HG03095 (cell line): Measurements from ENCODE around the gene SMAD2.

Experiments used
- ATAC-seq: cut with Tn5 transposase; IDR thresholded peaks from one replicate; pipeline ENCODE4 v1.9.1; 2021; ENCODE audit warnings: moderate library complexity; ENCODE audit not compliant: unreplicated experiment

Gene SMAD2

DNA sequence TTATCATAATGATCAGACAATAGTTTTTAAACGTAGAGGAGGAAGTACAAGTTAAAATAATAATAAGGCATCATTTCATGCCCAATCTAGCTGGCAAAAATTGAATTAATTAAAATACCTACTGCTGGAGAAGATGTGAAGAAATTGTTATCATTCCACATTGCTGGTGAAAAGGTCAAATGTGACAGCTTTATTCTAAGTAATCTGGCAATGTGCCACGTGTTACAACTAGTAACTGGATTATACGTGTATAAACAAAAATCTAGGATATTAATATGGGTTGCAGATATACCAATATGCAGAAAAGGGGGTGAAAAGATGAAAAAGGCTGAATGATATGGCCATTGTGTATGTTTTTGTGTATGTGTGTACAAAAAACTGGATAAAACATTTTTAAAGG lies 32.4 kb downstream of the SMAD2 start:
- no peak for ATAC-seq

DNA sequence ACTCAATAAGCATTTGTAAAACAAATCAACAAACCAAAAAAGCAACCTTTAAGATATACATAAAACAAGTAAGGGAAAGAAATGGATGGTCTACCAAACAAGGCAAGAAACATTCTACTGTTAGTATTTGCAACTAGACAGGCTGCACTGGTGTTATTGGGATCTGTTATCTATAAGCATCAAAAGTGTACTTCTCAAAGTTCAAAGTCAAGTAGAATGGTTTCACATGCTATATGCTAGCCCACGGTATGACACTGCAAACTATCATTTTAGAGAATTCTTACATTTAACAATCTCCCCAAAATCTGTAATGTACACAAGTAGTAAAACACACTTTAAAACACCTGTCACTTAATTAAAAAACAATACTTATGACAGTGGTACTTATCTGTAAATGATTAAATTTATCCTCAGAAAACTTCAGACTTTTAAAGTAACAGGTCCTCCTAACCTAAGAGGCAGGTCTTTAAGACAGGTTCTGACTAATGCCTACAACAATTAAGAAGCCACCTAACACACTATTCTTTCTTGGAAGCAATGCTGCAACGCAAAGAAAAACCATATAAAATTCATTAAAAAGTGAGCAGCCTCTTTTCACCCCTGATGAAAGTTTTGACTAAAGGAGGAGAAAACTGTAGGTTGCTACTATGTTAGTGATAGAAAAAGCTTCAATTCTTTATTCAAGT lies 34.8 kb downstream of the SMAD2 start:
- ATAC-seq = no peak

DNA sequence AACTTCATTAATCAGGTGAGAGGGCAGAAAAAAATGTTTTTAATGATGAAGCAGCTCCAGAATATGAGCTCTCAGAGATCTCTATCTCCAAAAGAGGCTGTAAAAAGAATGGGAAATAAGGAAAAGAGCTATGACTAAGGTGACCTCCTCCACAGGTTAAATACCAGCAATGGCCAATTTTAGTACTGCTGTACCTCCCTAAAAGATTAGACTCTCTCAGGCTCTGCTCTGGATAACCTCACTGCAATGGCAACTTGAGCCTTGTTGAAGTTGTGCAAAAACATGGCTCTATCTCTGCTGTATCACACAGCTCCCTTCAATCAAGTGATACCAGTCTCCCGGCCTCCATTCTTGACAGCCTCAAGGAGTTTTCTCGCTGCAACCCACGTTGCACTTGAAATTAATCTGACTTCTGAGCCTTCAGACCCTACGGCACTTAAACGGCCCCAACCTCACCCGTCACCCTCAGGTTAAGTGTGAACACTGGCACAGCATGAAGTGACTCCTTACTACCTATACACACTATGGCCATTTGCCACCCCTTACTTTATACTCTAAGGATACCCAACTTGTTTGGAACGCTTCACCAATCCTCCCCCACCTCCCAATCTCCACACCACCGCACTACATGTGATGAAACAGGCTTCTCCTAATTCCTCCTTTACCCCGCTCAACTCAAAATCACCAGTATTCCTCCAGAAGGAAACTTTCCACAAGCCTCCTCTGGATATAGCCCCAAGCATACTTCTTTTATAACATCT lies 36.3 kb downstream of the SMAD2 start:
- ATAC-seq = no peak

DNA sequence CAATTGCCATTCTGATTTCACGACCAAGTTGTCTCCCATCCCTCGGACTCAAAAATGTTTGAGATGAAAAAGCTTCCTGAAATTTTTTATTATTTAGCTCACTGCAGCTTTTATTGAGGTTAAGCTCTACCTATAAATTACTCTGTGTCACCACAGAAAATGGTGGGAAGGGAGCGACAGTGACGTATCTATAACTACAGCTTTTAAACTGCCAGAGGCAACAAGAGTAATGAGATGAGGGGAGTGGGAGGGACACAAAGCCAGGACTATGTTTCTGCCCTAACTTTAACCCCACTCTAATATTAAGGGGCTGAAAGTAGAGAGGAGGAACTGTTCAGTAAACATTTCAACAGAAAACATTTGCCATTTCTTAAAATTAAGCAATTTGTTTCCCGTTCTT lies 37.4 kb downstream of the SMAD2 start:
- ATAC-seq = no peak

DNA sequence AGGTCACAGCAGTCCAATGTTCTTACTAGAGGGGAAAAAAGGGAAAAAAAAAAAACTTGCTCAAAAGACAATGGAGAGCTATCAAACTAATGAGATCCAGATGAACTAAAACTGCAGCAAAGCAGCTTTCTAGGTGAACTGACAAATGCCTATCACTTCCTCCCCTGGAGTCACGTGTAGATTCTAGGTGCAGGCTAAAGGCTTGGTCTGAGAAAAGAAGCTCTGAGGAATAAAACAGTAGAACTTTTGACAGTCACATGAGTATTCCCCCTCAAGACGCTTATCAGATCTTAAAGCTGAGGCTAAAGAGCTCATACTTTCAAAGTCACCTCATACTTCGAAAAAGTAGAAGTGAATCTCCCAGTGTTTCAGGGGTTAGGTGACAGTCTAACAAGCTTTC lies 42.3 kb downstream of the SMAD2 start:
- no peak for ATAC-seq

DNA sequence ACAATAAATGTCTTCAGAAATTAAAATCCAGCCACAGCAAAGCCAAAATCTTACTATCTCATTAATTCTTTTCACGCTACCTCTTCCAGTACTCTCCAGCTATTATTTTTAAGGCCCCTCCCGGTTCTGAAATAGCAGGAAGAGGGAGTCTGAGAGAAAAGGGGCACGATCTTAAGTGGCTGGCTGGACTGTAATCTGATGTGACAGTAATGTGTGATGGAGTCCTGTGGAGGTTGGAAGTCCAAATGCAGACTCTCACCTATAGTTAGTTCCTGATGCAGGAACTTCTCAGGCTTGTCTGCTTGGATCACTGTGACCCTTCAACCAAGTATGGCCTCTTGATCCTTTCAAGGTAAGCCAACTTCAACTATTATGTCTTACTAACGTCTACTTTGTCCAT lies 43.2 kb downstream of the SMAD2 start:
- no peak for ATAC-seq

DNA sequence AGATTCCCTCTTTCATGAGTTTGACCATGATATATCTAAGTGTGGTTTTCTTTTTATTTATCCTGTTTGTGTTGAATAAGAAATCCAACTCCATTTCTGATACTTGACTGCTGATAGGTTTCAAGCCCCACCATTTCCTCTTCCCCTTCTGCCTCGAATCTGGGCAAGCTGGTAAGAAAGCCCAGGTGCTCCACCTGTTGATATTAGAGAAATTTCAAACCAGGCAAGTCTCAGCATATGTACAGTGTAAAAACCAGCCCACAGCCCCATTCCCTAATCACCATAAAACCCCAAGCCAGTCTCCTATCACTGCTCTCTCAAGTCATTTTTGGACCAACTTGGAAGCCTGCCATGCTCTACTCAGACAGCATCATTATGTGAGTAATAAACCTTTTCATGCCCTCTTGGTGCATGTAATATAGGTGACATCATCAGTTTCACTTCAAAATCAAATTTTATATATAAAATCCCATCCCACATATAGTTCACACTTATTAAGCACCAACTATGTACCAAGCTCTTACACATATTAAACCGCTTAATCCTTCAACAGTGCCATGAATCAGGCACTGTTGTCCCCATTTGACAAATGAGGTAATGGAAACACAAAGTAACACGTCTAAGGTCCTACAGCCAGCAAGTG lies 46.6 kb downstream of the SMAD2 start:
- no peak for ATAC-seq

DNA sequence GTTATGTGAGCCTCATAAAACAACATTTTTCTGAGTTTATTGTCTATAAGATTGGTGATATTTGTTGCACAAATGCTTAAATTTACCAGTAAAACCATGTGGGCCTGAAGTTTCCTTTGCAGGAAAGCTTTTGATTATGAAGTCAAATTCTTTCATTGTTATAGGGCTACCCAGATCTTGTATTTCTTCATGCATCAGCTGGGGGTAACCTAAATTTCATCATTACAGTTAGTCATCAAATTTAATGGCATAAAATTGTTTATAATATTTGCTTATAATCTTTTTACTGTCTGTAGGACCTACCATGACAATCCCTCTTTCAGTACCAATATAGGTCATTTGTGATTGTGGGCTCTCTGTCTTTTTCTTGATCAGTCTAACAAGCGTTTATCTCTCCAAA lies 47.8 kb downstream of the SMAD2 start:
- ATAC-seq = no peak

DNA sequence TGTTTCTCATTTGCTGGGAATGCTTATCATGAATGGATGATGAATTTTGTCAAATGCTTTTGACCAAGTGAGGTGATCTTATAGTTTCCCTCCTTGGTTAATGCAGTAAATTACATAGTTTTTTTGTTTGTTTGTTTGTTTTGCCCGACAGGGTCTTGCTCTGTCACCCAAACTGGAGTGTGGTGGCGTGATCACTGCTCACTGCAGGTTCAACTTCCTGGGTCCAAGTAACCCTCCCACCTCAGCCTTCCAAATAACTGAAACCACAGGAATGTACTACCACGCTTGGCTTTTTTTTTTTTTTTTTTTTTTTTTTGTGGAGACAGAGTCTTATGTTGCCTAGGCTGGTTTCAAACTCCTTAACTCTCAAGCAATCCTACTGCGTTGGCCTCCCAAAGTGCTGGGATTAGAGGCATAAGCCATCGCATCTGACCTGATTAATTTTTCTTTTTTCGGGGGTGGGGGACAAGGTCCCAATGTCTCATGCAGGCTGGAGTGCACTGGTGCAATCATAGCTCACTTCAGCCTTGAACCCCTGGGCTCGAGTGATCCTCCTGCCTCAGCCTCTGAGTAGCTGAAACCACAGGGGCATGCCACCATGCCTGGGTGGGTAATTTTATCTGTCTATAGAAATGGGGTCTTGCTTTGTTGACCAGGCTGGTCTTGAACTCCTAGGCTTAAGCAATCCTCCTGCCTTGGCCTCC lies 48.6 kb downstream of the SMAD2 start:
- no peak for ATAC-seq

DNA sequence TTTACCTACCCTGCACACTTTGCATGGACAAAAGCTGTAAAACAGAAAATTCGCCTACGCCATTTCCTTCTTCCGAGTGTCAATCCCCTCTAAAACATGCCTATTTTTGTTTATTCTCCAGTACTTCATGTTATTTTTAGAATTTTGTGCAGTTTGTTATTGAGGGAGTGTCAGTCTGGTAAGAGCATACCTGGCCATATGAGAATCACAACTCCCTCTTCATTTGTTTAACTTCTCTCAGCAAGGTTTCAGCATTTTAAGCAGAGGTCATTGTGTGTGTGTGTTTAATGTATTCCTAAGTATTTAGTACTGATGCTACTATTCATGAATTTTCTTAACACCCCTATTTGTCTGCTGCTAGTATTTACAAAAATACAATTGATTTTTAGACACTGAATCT lies 49.4 kb downstream of the SMAD2 start:
- ATAC-seq = no peak

DNA sequence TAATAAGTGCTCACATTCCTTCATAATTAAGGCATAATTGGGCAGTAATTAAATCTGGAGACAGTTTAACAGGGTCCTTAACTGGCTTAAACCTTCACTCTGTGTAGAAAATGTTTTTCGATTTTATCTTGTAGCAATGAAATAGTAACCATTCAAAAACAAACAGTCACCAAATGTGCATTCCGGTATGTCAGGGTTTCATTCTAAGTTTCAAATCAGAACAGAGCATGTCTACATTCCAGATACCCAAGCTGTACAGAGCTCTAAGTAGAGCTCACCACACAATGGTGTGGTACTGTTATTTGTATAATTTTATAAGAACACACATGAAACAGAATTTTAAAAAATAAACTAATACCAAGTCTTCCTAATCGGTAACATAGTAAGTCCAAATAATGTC lies 52.6 kb downstream of the SMAD2 start:
- ATAC-seq = no peak

DNA sequence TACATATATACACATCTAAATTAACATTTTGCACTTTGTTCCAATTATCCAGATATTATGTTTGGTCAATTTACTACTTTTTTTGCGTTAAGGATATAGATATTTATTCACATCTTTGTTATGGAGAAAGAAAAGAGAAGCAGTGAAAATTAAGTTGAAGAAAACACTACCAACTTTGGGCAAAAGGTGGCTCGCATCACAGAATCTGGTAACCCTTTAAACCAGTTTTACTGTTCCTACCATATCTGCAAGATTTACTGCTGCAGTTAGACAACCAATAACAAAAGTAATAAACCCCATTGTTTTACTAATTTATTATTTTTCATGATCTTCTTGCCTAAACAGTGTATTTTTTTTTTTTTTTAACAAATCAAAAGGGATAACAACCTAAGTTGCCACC lies 53.6 kb downstream of the SMAD2 start:
- ATAC-seq = no peak

DNA sequence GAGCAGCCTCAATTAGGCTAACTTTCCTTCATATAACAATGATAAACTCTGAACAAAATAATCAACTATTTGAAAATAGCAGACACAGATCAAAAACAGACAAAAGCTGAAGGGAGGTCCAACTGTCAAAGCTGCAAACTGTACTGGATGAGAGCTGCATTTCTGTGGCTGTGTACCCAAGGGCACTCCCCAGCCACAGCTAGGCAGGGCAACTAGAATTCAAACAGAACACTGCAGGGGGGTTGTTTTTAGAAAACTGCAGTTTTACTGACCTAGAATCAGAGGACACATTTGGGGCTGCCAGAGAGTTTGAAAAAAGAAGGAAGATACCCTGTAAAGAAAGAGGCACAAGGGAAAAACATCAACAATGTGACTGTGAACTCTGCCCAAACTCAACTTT lies 56.8 kb downstream of the SMAD2 start:
- no peak for ATAC-seq

DNA sequence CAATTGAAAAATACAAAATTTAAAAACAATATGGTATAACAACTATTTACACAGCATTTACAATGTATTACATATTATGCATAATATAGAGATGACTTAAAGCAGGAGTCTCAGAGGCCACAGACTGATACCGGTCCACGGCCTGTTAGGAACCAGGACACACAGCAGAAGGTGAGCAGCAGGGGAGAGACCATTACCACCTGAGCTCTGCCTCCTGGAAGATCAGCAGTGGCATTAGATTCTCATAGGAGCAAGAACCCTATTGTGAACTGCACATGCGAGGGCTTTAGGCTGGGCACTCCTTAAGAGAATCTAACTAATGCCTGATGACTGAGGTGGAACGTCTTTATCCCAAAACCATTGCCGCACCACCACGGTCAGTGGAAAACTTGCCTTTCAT lies 58.0 kb downstream of the SMAD2 start:
- ATAC-seq = no peak

DNA sequence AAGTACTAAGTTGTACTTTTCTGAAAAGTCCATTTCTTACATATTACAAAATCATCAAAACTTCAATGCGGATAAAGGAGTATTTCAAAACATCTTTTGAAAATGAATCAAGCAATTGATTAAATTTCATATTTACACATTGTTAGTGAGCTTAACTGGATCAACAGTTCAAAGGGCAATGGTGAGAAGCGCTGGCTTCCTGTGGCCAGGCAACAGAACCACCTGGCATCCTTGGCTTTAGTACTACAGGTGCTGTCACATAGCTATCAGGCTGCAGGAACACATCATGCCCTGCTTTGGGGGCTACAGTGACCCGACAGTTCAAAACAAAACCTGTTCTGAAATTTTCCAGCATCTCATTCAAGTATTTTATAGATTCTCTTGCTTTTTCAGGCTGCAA lies 59.2 kb downstream of the SMAD2 start:
- ATAC-seq = no peak

DNA sequence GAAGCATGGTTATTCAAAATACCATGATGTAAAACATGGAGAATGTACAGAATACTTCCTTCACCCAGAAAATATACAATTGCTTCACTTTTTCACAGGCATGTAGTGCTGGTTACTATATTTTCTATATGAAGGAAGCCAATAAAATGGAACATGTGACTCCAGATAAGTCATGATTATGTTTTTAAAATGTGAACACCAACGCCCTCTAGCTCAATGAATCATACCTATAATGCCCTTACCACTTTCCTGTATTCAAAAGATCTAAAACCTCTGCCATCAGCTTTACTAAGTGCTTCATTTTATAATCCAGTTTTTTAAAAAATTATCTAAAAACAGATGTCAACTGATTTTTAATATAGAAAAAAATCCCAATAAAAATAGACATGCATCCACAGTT lies 59.9 kb downstream of the SMAD2 start:
- ATAC-seq = no peak

DNA sequence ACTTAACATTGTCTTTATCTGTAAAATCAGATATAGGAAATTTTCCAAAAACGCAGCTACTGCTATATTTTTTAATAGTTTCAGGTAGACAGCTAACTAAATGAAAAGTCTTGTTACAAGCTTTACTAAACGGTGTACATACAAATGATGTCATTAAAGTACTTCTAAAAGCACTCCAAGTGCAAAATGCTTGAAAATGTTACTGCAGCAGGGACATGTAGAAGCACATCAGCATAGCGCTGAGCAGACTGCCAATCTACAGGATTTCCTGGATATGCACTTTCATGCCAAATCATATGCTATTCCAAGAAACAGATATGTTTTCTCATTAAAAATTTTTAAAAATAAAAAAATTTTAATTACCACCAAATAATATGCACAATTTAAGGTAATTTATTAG lies 61.7 kb downstream of the SMAD2 start:
- no peak for ATAC-seq

DNA sequence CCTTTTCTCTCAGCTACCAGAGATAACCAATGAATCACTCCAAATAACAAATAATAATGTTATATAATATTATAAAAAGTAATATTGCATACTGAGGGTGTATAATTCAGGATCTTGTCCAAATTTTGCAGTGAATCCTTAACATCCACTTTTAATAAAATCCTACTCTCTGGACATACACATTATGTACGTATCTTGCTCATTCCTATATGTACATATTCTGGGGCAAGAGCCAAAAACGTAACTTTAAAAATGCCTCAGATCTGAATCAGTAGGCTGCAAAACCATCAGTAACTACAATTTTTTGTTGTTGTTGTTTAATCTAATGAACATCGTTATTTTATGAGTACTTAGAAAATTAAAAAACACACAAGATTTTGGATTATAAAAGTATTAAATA lies 65.3 kb downstream of the SMAD2 start:
- ATAC-seq = no peak

DNA sequence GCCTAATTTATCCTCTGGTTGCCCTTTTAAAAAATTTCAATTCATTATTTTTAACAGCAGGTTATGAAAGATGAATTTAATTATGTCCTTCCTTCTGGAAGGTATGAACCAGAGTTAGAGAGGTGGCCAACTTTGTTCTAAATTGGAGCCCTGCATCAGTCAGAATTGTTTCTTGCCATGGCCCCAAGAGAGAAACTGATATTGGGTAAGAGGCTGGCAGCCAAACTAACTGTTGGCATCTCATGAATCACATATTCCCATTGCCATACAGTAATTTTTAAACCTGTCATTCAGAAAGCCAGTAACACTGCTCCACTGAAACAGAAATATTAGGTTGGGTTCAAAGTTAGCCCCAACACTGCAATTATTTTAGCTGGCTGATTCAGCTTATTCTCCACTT lies 67.4 kb downstream of the SMAD2 start:
- ATAC-seq = no peak

DNA sequence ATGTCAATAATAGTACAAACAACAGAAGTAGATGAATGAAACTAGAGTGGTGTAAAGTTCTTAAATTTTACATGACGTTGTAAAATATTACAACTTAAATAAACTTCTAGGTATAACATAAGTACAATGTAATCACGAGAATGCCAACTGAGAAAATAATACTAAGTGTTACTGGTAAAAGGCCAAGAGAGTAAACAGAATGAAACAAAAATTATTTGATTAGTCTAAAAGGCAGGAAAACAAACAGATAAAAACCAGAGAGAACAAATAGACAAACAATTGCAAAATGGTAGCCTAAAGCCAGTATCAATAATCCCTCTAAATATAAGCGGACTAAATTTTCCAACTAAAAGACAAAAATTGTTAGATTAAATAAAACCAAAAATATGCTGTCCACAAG lies 71.9 kb downstream of the SMAD2 start:
- no peak for ATAC-seq

DNA sequence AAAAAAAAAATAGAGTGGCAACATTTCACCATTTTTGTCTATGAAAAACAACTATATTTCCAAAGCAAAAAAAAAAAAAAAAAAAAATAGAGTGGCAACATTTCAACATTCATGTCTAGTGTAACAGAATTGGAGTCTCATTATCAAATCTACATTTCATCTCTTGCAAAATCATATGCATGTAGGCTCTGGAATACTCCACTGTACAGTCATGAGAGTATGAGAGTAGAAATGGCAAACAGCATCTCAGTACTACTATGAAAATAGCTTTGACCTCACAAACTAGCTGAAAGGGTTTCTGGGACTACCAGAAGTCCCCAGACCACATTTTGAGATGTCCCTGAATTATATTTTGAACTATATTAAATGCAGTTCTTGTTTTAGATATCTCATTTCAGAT lies 82.8 kb downstream of the SMAD2 start:
- ATAC-seq = no peak

DNA sequence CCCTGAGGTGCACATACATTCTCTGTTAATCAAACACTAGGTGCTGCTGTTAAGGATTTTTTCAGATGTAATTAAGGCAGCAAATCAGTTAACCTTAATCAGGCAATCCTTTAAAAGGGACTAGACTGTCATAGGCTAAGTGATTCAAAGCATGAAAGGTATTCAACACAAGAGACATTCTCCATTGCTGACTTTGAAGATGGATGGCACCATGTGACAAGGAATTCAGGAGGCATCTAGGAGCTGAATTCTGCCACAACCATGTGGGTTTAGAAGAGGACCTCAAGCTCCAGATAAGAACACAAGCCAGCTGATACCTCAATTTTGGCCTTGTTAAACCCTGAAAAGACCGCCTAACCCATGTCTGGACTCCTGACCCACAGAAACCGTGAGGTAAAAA lies 84.0 kb downstream of the SMAD2 start:
- ATAC-seq = no peak
